ENCODE results near the gene BRAP.

BRAP gene

GRCh38 chr12:111635524-111635923 is 50.2 kb downstream of the BRAP start:
- Histone ChIP-seq H3K79me2 (ENCODE audit: insufficient read depth, low read length) (no peaks in the 10 kb centered on the region), H3K4me2 (ENCODE audit: low read length) (no peak overlapping the region; the same call in 1 of the 2 replicates), H3K9me3 (ENCODE audit: low read length) (no peaks in the 10 kb centered on the region), H3K27ac (ENCODE audit: low read depth, low read length, poor library complexity, severe bottlenecking) (no peak overlapping the region), H3K4me3 (ENCODE audit: low read depth, low read length, poor library complexity, severe bottlenecking) (no peak overlapping the region), H2AFZ (ENCODE audit: low read length) (no peak overlapping the region), H3K36me3 (ENCODE audit: insufficient read depth, low read length) (no peaks in the 10 kb centered on the region), H4K20me1 (ENCODE audit: insufficient read depth, low read length) (no peaks in the 10 kb centered on the region), H3K9ac (ENCODE audit: low read length) (no peak overlapping the region), H3K4me1 (ENCODE audit: insufficient read depth, low read length, severe bottlenecking) (peaks cover 7% of the 10 kb centered on the region), H3K9me2 (ENCODE audit: low read depth, low read length) (no peaks in the 10 kb centered on the region), H3K27me3 (ENCODE audit: insufficient read depth, low read length) (no peaks in the 10 kb centered on the region), H3F3A (ENCODE audit: insufficient read depth, low read length) (no peaks in the 10 kb centered on the region)
- TF ChIP-seq, protein P1, sequence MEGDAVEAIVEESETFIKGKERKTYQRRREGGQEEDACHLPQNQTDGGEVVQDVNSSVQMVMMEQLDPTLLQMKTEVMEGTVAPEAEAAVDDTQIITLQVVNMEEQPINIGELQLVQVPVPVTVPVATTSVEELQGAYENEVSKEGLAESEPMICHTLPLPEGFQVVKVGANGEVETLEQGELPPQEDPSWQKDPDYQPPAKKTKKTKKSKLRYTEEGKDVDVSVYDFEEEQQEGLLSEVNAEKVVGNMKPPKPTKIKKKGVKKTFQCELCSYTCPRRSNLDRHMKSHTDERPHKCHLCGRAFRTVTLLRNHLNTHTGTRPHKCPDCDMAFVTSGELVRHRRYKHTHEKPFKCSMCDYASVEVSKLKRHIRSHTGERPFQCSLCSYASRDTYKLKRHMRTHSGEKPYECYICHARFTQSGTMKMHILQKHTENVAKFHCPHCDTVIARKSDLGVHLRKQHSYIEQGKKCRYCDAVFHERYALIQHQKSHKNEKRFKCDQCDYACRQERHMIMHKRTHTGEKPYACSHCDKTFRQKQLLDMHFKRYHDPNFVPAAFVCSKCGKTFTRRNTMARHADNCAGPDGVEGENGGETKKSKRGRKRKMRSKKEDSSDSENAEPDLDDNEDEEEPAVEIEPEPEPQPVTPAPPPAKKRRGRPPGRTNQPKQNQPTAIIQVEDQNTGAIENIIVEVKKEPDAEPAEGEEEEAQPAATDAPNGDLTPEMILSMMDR (IDR thresholded peaks at IDR 0.05; ENCODE audit: low read length), result no peak
- no peak for TF ChIP-seq EZH2 (IDR thresholded peaks at IDR 0.05; ENCODE audit: borderline replicate concordance, low read length)

GRCh38 chr12:111628505-111629260 is 57.1 kb downstream of the BRAP start:
- Histone ChIP-seq H3K79me2 (ENCODE audit: insufficient read depth, low read length) (no peaks in the 10 kb centered on the region), H3K9ac (ENCODE audit: low read length) (no peak overlapping the region), H3K4me3 (ENCODE audit: low read depth, low read length, poor library complexity, severe bottlenecking) (no peak overlapping the region), H3K9me2 (ENCODE audit: low read depth, low read length) (no peaks in the 10 kb centered on the region), H4K20me1 (ENCODE audit: insufficient read depth, low read length) (no peaks in the 10 kb centered on the region), H3K36me3 (ENCODE audit: insufficient read depth, low read length) (no peaks in the 10 kb centered on the region), H3K9me3 (ENCODE audit: low read length) (no peaks in the 10 kb centered on the region), H2AFZ (ENCODE audit: low read length) (no peak overlapping the region), H3F3A (ENCODE audit: insufficient read depth, low read length) (no peaks in the 10 kb centered on the region), H3K27me3 (ENCODE audit: insufficient read depth, low read length) (no peaks in the 10 kb centered on the region), H3K4me2 (ENCODE audit: low read length) (no peak overlapping the region), H3K4me1 (ENCODE audit: insufficient read depth, low read length, severe bottlenecking) (no peaks in the 10 kb centered on the region), H3K27ac (ENCODE audit: low read depth, low read length, poor library complexity, severe bottlenecking) (no peak overlapping the region)
- no peak for TF ChIP-seq EZH2 (IDR thresholded peaks at IDR 0.05; ENCODE audit: borderline replicate concordance, low read length)
- TF ChIP-seq, protein P1 (IDR thresholded peaks at IDR 0.05; ENCODE audit: low read length), result no peak

- Histone ChIP-seq H3K4me3 (ENCODE audit: low read depth, low read length, poor library complexity, severe bottlenecking) (no peak overlapping the region), H3F3A (ENCODE audit: insufficient read depth, low read length) (no peaks in the 10 kb centered on the region), H3K9me2 (ENCODE audit: low read depth, low read length) (no peaks in the 10 kb centered on the region), H3K9me3 (ENCODE audit: low read length) (no peaks in the 10 kb centered on the region), H2AFZ (ENCODE audit: low read length) (no peak overlapping the region), H3K4me2 (ENCODE audit: low read length) (no peak overlapping the region), H3K9ac (ENCODE audit: low read length) (no peak overlapping the region), H3K27me3 (ENCODE audit: insufficient read depth, low read length) (no peaks in the 10 kb centered on the region), H4K20me1 (ENCODE audit: insufficient read depth, low read length) (no peaks in the 10 kb centered on the region), H3K4me1 (ENCODE audit: insufficient read depth, low read length, severe bottlenecking) (no peaks in the 10 kb centered on the region), H3K36me3 (ENCODE audit: insufficient read depth, low read length) (no peaks in the 10 kb centered on the region), H3K79me2 (ENCODE audit: insufficient read depth, low read length) (no peaks in the 10 kb centered on the region), H3K27ac (ENCODE audit: low read depth, low read length, poor library complexity, severe bottlenecking) (no peak overlapping the region)
- TF ChIP-seq, protein P1 (IDR thresholded peaks at IDR 0.05; ENCODE audit: low read length), result no peak
- no peak for TF ChIP-seq EZH2 (IDR thresholded peaks at IDR 0.05; ENCODE audit: borderline replicate concordance, low read length)
These were observed 59.5 kb downstream of the BRAP start for GRCh38 chr12:111626230-111626629.
